GM19035 (cell line): ENCODE data around the gene CHST12.
"Not testable (repeated sequence)": the region's sequence is repeated elsewhere in the genome, so short reads cannot be mapped to it uniquely, and the experiment has no call there.

ENCODE experiments used
- ATAC-seq: cut with Tn5 transposase; IDR thresholded peaks from one replicate; pipeline ENCODE4 v1.9.1; 2021; ENCODE audit not compliant: unreplicated experiment

CHST12 gene

DNA sequence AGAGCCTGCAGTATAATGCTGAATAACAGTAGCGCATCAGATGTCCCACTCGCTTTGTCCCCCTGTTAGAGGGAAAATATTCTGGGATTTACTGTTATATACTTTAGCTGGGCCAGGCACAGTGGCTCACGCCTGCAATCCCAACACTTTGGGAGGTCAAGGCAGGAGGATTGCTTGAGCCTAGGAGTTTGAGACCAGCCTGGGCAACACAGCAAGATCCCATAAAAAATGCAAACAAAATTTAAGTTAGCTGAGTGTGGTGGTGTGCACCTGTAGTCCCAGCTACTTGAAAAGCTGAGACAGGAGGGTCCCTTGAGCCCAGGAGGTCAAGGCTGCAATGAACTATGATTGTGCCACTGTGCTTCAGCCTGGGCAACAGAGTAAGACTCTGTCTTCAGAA, 50.4 kb downstream of the CHST12 start:
- ATAC-seq, result not testable (repeated sequence)

DNA sequence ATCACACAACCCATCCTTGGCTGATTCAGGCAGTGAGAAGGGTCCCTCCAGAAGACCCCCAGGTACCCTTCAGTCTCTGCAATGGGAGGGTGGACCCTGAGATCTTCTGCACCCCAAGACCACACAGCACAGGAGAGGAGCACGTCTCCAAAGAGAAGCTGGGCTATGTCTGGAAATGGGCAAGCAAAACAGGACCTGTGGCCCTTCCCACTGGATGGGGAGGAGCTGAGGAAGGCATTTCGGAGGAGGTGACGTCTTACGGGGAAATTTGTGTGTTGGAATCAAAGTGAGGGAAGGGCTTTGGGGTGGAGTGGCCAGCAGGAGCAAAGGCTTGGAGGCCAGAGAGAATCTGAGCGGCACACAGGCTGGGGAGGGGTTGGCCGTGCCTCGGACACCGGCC, 56.3 kb downstream of the CHST12 start:
- ATAC-seq, result no peak

- ATAC-seq, result no peak
Observed at GRCh38 chr7:2460188-2460587, 56.8 kb downstream of the CHST12 start.

GRCh38 chr7:2460641-2461040, 57.2 kb downstream of the CHST12 start:
- ATAC-seq, result no peak

DNA sequence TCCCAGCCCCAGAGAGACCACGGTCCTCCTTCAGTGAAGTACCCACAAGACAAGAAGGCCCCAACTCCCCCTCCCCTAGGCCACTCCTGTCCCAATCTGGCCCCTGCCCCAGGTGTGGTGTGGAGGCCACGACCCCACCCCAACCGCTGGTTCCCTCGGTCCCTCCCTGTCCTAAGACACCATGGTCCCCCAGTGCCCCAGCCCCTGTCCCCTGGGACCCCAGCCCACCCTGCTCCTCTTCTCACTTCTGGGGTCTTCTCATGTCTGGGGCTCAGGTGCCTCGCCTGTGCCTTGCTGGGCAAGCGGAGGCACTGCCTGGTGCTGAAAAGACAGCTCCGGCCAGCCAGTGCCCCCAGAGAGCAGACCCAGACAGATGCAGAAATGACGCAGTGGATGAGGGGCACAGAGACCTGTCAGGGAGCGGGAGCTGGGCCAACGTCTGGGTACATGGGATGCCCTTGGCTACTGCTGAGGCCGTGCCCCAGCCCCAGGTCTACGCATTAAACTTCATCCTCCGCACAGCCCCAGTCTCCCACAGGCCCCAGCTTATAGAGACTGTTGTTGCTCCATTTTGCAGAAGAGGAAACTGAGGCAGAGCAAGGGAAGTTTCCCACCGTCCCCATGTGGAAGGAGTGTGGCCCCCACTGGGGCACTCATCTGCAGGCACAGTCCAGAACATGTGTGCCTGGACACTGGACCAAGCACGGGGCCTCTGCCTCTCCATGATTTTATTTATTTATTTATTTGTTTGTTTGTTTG, 58.0 kb downstream of the CHST12 start:
- ATAC-seq, result no peak

DNA sequence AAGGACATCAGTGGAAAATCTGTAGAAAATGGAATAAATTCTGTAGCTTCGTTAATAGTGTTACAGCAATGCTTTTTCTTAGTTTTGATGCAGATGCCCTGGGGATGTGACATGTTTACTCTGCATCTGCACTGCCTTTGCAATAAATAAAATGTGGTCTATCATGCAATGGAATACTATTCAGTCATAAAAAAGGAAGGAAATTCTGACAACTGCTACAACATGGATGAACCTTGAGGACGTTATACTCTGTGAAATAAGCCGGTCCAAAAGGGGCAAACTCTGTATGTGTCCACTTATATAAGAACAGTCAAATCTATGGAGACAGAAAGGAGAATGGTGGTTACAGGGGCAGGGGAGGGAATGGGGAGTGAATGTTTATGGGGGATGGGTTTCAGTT, 59.3 kb downstream of the CHST12 start:
- ATAC-seq, result no peak

DNA sequence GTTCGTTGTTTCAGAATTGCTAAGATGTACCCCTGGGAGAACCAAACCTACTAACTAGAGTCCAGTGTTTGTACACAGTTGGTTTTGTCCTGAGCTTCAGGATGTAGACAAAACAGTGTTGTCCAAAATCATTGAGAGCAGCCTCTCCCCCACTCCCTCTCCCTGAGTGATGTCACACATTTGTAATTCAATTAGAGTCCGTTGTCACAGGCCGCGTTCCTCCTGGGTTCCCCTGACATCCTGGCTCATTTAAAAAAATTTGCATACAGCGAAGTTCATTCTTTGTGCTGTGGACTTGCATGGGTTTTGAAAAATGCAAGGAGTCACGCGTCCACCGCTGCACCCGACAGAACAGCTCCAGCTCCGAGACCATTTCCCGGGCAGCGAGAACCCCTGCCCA, 62.5 kb downstream of the CHST12 start:
- ATAC-seq, result no peak

GRCh38 chr7:2466675-2467074, 63.3 kb downstream of the CHST12 start:
- no peak for ATAC-seq

GRCh38 chr7:2468227-2468626, 64.8 kb downstream of the CHST12 start:
- no peak for ATAC-seq

- not testable (repeated sequence) for ATAC-seq
Observed at GRCh38 chr7:2469460-2470203, 66.2 kb downstream of the CHST12 start.

- ATAC-seq, result no peak
Observed at GRCh38 chr7:2470204-2471021, 67.0 kb downstream of the CHST12 start.

- no peak for ATAC-seq
Observed at GRCh38 chr7:2471022-2471329, 67.6 kb downstream of the CHST12 start.

GRCh38 chr7:2471396-2471795, 68.0 kb downstream of the CHST12 start:
- no peak for ATAC-seq

DNA sequence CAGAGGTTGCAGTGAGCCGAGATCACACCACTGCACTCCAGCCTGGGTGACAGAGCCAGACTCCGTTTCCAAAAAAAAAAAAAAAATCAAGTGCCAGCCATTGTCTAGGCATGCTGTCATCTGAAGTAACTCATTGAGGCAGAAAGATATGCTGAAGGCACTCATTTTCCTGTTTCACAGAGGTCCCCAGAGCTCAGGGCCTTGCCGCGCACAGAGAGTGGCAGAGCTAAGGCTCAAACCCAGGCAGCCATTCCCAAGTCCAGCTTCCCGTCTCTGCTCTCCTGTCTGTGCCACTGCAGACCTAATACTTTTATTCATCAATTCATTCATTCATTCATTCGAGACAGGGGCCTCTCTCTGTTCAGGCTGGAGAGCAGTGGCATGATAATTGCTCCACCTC, 69.3 kb downstream of the CHST12 start:
- no peak for ATAC-seq

GRCh38 chr7:2473496-2474180, 70.2 kb downstream of the CHST12 start:
- ATAC-seq, result no peak

GRCh38 chr7:2474224-2474623, 70.8 kb downstream of the CHST12 start:
- no peak for ATAC-seq

DNA sequence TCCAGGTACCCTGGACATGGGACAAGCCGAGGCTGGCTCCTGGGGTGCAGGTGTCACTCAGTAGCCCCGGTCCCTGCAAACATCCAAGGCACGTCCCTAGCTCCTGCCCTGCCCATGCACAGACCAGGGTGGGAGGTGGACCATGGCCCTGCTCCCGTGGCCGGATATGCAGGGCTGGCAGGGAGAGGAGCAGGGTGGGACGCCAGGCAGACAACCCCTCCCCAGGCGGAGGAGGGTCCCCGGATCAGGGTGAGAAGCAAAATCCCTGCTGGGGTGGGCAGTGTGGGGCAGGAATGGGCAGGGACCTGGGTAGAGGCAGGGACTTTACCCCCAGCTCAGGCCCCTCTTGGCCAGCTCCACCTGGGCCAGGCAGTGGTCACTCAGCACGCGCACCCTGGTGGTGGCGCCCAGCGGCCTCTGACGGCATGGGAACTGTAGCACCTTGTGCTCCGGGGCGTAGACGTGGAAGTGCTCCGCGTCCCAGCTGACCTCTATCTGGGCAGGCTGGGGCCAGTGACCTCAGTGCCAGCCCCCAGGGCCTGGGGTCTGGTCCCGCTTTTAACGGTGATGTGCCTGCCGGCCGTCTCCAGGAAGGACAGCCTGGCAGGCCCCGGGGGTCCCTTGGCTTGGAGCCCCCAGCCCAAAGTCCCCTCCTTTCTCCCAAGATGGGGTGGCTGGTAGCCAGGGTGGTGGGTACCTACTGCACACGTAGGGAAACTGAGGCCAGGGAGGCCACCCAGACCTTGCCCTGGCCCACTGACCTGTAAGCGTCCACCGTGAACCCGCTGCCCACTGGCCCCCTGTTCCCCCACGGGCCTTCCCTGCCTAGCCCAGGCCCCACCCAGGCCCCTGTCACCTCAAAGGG, 71.6 kb downstream of the CHST12 start:
- no peak for ATAC-seq

- no peak for ATAC-seq
Observed at GRCh38 chr7:2475678-2476015, 72.2 kb downstream of the CHST12 start.

GRCh38 chr7:2476298-2476697, 72.9 kb downstream of the CHST12 start, which contains the start of gene GRIFIN:
Gene GRIFIN (minus strand): TSS chr7:2476398. CDS start chr7:2476383, 15 bp downstream.
- no peak for ATAC-seq

DNA sequence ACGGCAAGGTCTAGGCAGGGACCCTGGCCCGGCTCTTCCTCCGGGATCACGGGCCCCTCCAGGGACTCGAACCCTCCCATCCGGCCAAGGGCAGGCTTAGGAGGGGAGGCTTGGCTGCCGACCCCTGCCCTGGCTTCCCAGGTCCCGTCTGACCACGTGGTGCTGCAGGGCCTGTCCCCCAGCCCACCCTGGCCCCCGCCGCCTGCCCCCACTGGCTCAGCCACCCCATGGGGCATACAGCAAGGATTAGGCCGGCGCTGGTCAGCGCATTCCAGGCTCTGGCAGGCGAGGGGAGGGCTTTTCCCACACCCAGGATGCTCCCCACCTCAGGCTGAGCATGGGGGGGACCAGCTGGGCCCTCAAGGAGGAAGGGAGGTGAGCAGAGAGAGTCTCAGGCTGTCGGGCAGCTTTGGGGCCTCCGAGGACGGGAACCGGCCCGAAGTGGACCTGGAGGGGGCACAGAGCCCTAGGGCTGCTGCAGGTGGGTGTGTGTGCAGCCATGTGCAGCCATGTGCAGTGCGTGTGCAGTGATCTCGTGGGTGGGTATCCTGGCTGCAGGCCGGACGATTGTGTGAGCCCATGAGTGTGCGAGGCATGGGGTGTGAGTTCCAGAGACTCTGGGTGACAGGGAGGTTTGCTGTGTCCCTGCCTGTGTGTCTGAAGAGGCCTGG, 73.5 kb downstream of the CHST12 start:
- no peak for ATAC-seq
